Natural killer cell (primary cell): ENCODE data around the gene FMNL1. TPM values are rescaled to one million over a fixed set of nuclear protein-coding genes. Genes with fewer than 3 reads are reported as not detected.

ENCODE experiments used
- ATAC-seq, 3 donors: fragments of 150-1000 bp in 2 of 3; fragments of 200-7000 bp in 1 of 3; cut with Tn5 transposase; 1 replicate in 1 of 3; 2 replicates in 2 of 3; pipeline ENCODE4 v1.10.0; 2021; ENCODE audit warnings: mild to moderate bottlenecking in 2 of 3, moderate library complexity in 2 of 3
- DNase-seq, 2 donors: peaks; one replicate each; pipeline versions ENCODE4 v3.0.0 to v3.0.0-alpha.2; 2013 to 2021; ENCODE audit warnings: mixed read lengths in 1 of 2
- H3K27ac ChIP-seq: one replicate; pipeline ENCODE4 v1.5.1; 2013; ENCODE audit warnings: mild to moderate bottlenecking, low read length
- H3K27me3 ChIP-seq: one replicate; pipeline ENCODE4 v1.6.1; 2013; ENCODE audit warnings: low read length; ENCODE audit not compliant: control insufficient read depth, insufficient read depth
- H3K36me3 ChIP-seq: one replicate; pipeline ENCODE4 v1.6.1; 2013; ENCODE audit warnings: low read length; ENCODE audit not compliant: control insufficient read depth, insufficient read depth
- H3K4me1 ChIP-seq: one replicate; pipeline ENCODE4 v1.6.1; 2013; ENCODE audit warnings: low read length; ENCODE audit not compliant: control insufficient read depth, insufficient read depth
- H3K4me3 ChIP-seq: one replicate; pipeline ENCODE4 v1.5.1; 2013; ENCODE audit warnings: low read length
- H3K9me3 ChIP-seq: one replicate; pipeline ENCODE4 v1.6.1; 2013; ENCODE audit warnings: low read length; ENCODE audit not compliant: control insufficient read depth, insufficient read depth
- H3K27ac Mint-ChIP-seq, 2 donors: one replicate each; pipeline ENCODE4 v1.8.0; 2022; ENCODE audit warnings: mild to moderate bottlenecking in 2 of 2, mixed read lengths in 2 of 2, moderate library complexity in 1 of 2
- H3K27me3 Mint-ChIP-seq, 2 donors: one replicate each; pipeline ENCODE4 v1.8.0; 2022; ENCODE audit warnings: low read depth in 2 of 2, mixed read lengths in 2 of 2
- H3K36me3 Mint-ChIP-seq: one replicate; pipeline ENCODE4 v1.8.0; 2022; ENCODE audit warnings: mixed read lengths
- H3K4me1 Mint-ChIP-seq, 2 donors: one replicate each; pipeline ENCODE4 v1.8.0; 2022; ENCODE audit warnings: mixed read lengths in 2 of 2
- H3K4me3 Mint-ChIP-seq: one replicate; pipeline ENCODE4 v1.8.0; 2022; ENCODE audit warnings: mild to moderate bottlenecking, moderate library complexity, mixed read lengths
- H3K9me3 Mint-ChIP-seq, 2 donors: one replicate each; pipeline ENCODE4 v1.8.0; 2022; ENCODE audit warnings: mixed read lengths in 2 of 2
- WGBS: methylation state at CpG from one replicate; pipeline ENCODE4 v1.1.7; 2013; ENCODE audit warnings: missing lambda C conversion rate; ENCODE audit not compliant: insufficient coverage; 5-methylcytosine and 5-hydroxymethylcytosine counted together
- intact Hi-C: fragments of 100-400 bp; cut with micrococcal nuclease; formaldehyde crosslinking; loops from one replicate; pipeline ENCODE4 v1.14.2; 2022
- total RNA-seq, 4 donors: library from RNA; stranded (reverse); fragments of 120-200 nt in 1 of 4; gene quantifications; one replicate each; pipeline versions ENCODE4 v1.2.3 to v1.2.4, GENCODE V29; 2013 to 2022
- TF ChIP-seq, protein P1 (sequence below): fragments of 200-600 bp; IDR thresholded peaks from one replicate; pipeline ENCODE4 v1.8.0; 2022; ENCODE audit warnings: antibody characterized with exemption

FMNL1 gene
- total RNA-seq, 3 donors from 2014 or later (not counting 1 experiment from before 2014, with no cell fraction given): 741 to 836 (median 752) TPM

DNA sequence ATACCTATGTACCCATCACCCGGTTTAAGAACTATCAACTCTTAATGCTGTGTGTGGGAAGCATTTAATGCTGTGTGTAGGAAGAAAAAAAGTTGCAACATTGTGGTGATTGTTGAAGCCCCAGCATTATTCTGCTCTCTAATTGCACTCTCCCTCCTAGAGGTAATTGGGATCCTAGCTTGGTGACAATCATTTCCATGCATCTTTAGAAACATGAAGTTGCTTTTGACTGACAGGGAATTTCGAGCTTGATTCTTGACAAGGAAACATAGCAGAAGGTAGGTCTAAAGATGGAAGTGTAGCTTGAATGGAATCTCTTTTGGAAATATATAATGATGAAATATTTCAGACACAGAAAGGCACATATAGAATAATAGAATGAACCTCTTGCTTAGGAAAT, 32.7 kb upstream of the FMNL1 start:
- no peaks in the 10 kb centered on the region for H3K36me3 ChIP-seq
- Mint-ChIP-seq H3K36me3 (no peaks in the 10 kb centered on the region), H3K4me3 (no peak overlapping the region), H3K27me3 (no peaks in the 10 kb centered on the region), H3K9me3 (no peaks in the 10 kb centered on the region), H3K27ac (no peak overlapping the region), H3K4me1 (no peaks in the 10 kb centered on the region)
- no peak overlapping the region for H3K4me3 ChIP-seq
- H3K27me3 ChIP-seq: no peaks in the 10 kb centered on the region
- ATAC-seq (no peak), DNase-seq (no peak)
- H3K4me1 ChIP-seq: no peaks in the 10 kb centered on the region
- H3K27ac ChIP-seq: no peak overlapping the region
- intact Hi-C loops: no loop called here
- H3K9me3 ChIP-seq: no peaks in the 10 kb centered on the region
- TF ChIP-seq, protein P1, sequence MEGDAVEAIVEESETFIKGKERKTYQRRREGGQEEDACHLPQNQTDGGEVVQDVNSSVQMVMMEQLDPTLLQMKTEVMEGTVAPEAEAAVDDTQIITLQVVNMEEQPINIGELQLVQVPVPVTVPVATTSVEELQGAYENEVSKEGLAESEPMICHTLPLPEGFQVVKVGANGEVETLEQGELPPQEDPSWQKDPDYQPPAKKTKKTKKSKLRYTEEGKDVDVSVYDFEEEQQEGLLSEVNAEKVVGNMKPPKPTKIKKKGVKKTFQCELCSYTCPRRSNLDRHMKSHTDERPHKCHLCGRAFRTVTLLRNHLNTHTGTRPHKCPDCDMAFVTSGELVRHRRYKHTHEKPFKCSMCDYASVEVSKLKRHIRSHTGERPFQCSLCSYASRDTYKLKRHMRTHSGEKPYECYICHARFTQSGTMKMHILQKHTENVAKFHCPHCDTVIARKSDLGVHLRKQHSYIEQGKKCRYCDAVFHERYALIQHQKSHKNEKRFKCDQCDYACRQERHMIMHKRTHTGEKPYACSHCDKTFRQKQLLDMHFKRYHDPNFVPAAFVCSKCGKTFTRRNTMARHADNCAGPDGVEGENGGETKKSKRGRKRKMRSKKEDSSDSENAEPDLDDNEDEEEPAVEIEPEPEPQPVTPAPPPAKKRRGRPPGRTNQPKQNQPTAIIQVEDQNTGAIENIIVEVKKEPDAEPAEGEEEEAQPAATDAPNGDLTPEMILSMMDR: no peak
- 60% methylated on average over 1 of the region's 2 CpGs for WGBS

DNA sequence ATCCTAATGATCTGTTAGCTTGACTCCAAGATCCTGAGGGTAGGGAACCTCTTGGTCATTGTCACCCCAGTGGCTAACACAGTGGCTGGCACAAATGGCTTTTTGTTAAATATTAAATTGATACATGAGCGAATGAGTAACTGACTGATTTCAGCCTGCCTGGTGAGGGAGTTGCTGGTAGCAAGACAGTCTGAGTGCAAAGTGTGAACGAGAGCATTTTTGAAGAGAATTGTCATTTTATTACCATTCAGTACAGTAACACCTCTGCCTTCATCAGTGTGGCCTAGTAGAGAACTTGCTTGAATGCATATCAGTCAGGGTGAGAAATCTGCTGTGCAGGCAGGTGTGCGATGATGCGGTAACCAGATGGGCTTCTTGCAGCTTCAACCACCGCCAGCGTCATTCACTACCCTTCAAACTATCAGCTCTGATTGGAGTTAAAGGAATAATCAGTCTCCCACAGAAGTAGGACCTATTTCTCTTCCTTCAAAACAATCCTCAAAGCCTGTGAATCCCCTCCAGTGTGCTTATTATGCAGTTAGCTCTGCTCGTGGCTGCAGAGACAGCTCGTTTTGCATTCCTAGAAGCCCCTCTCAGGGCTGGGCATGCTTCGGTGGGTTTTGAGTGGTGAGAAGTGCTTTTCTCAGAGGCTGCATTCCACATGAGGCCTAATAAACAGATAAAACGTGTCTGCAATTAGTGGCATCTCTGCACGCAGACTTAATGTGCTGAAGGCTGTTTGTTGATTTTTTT, 31.0 kb upstream of the FMNL1 start:
- Mint-ChIP-seq H3K27ac (no peak overlapping the region), H3K36me3 (no peaks in the 10 kb centered on the region)
- WGBS: 80% methylated on average over 10 of the region's 11 CpGs

GRCh38 chr17:45195424-45195823, 26.3 kb upstream of the FMNL1 start:
- Mint-ChIP-seq H3K4me1 (peaks cover 0 to 3% of the 10 kb centered on the region in 2 donors), H3K4me3 (no peak overlapping the region), H3K27me3 (no peaks in the 10 kb centered on the region), H3K27ac (no peak overlapping the region), H3K36me3 (no peaks in the 10 kb centered on the region), H3K9me3 (no peaks in the 10 kb centered on the region)
- intact Hi-C loops: loop anchor here (5.0 kb wide), 1 partner anchor 418 kb away; no protein-coding TSS in a partner anchor
- Histone ChIP-seq H3K27me3 (no peaks in the 10 kb centered on the region), H3K27ac (no peak overlapping the region), H3K4me1 (peaks cover 6% of the 10 kb centered on the region), H3K9me3 (no peaks in the 10 kb centered on the region), H3K36me3 (no peaks in the 10 kb centered on the region), H3K4me3 (no peak overlapping the region)
- DNase-seq: no peak
- TF ChIP-seq, protein P1: no peak
- ATAC-seq: no peak

More for the DNA sequence above, 31.0 kb upstream of the FMNL1 start:
- Mint-ChIP-seq H3K9me3 (no peaks in the 10 kb centered on the region), H3K4me1 (no peaks in the 10 kb centered on the region), H3K4me3 (no peak overlapping the region), H3K27me3 (no peaks in the 10 kb centered on the region)
- intact Hi-C loops: no loop called here
- no peaks in the 10 kb centered on the region for H3K36me3 ChIP-seq
- no peaks in the 10 kb centered on the region for H3K27me3 ChIP-seq
- no peaks in the 10 kb centered on the region for H3K9me3 ChIP-seq
- no peak for DNase-seq
- TF ChIP-seq, protein P1: no peak
- no peak overlapping the region for H3K27ac ChIP-seq
- H3K4me3 ChIP-seq: no peak overlapping the region
- ATAC-seq: no peak
- no peaks in the 10 kb centered on the region for H3K4me1 ChIP-seq

DNA sequence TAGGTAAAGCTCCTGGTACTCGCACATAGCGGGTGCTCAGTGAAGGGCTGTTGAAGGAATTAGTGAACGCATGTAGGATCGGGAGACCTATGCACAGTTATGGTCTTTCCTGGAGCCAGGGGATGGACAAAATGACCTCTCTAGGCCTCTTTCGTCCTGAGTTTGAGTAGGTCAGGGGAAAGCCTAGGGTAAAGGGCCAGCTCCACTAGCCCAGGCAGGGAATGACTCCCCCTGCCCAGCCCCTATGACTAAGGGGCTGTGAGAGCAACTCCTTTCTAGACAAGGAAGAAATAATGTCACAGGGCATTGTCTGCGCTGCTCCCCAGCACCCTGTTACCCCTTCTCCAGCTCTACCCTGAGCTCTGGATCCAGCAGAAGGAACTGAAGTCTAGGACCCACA, 24.6 kb upstream of the FMNL1 start:
- DNase-seq (no peak), ATAC-seq (no peak)
- H3K4me1 Mint-ChIP-seq: peaks cover 0 to 3% of the 10 kb centered on the region in 2 donors
- no peaks in the 10 kb centered on the region for H3K9me3 Mint-ChIP-seq
- H3K4me1 ChIP-seq: peaks cover 6% of the 10 kb centered on the region
- TF ChIP-seq, protein P1: no peak
- no peaks in the 10 kb centered on the region for H3K36me3 Mint-ChIP-seq
- H3K4me3 Mint-ChIP-seq: no peak overlapping the region
- H3K27ac Mint-ChIP-seq: no peak overlapping the region
- H3K27me3 ChIP-seq: no peaks in the 10 kb centered on the region
- H3K27me3 Mint-ChIP-seq: no peaks in the 10 kb centered on the region
- intact Hi-C loops: loop anchor here (1.0 to 5.0 kb wide), 2 partner anchors 62 to 420 kb away; partner anchors contain the start of gene ACBD4
- no peaks in the 10 kb centered on the region for H3K36me3 ChIP-seq
- H3K27ac ChIP-seq: no peak overlapping the region
- H3K4me3 ChIP-seq: no peak overlapping the region
- no peaks in the 10 kb centered on the region for H3K9me3 ChIP-seq
- 93% methylated on average over 6 of the region's 6 CpGs for WGBS
